NCI-H1436 (cell line): Measurements from ENCODE around the gene CELF6.

ENCODE experiments used
- DNase-seq: peaks from one replicate; lab custom pipeline; 2025; lab: John Stamatoyannopoulos, UW

The CELF6 gene

GRCh38 chr15:72271895-72272212, 48.1 kb downstream of the CELF6 start:
- DNase-seq, result no peak

- DNase-seq, result no peak
These were observed 48.7 kb downstream of the CELF6 start for GRCh38 chr15:72271221-72271620.

GRCh38 chr15:72269739-72270138, 50.2 kb downstream of the CELF6 start:
- no peak for DNase-seq

GRCh38 chr15:72265031-72265430, 54.9 kb downstream of the CELF6 start:
- DNase-seq, result no peak

GRCh38 chr15:72252663-72253299, 67.2 kb downstream of the CELF6 start:
- DNase-seq, result no peak

GRCh38 chr15:72249142-72249810, 70.7 kb downstream of the CELF6 start:
- DNase-seq, result no peak

DNA sequence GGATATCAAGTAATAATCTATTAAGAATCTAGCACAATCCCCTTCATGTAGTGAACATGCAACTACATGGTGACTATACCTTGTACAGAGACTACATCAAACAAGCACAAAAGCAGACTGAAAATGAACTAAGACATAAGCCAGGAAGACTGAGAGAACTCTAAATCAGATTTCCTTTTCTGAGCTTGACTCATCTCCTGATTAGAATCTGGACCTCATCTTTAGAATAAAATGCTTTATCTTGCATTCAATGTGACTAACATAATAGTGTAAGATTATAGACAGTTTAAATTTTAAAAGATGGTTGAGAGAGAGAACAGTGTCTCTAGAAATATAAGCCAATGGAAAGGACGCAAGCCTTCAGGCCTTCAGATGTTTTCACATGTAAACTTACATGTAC, 71.4 kb downstream of the CELF6 start:
- no peak for DNase-seq

DNA sequence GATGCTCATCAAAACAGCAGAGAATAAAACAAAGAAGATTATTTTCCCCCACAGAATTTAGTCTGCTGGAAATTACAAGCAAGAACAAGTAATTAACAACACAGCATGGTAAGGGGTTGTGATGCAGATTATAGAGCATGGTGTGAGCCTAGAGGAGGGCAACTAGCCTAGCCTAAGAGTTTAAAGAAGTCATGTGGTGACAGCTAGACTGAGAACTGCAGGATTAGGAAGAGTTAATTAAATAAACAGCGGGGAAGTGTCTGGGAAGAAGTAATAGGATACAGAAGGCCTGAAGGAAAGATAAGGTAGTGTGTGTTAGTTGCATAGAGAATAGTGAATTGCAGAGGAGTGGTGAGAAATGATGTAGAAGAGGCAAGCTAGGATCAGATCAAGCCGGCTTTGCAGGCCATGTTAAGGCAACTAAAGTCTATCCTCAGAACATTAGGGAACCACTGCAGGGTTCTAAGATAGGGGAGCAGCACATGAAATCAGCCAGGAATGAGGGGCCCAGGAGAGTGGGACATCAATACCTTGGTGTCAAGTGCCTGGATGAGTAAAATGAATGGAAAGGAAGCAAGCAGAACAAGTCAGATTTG, 77.1 kb downstream of the CELF6 start:
- no peak for DNase-seq

DNA sequence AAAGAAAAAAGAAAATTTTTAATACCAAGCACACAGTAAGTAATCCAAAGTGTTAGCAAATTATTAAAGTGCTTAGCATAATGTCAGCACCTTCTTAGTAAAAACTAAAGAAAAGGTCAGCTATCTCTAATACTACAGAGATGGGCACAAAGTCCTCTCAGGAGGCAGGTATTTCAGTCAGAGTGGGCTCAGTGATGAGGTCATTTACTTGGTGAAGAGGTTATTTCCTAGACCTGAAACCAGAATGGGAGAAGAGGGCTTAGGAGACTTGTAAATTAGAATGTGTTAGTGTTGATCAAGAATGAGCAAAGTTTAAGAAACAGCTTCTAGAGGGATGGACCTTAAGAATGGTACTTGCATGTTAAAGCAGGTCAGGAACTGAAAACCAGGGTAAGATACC, 80.3 kb downstream of the CELF6 start:
- no peak for DNase-seq

DNA sequence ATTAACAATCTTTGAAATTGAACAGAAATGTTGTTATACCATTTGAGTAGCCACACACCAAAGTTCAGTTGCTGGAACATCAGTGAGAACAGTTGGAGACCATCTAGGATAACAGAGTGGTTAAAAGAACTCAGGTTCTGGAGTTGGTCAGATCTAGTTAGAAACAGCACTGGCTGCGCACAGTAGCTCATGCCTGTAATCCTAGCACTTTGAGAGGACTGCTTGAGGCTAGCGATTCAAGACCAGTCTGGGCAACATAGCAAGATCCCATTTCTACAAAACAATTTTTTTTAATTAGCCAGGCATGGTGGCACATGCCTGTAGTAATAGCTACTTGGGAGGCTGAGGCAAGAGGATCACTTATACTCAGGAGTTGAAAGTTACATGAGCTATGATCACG, 81.4 kb downstream of the CELF6 start:
- no peak for DNase-seq

- no peak for DNase-seq
These were observed 82.1 kb downstream of the CELF6 start for GRCh38 chr15:72237853-72238224.

- DNase-seq, result no peak
These were observed 82.7 kb downstream of the CELF6 start for GRCh38 chr15:72237029-72237852.

DNA sequence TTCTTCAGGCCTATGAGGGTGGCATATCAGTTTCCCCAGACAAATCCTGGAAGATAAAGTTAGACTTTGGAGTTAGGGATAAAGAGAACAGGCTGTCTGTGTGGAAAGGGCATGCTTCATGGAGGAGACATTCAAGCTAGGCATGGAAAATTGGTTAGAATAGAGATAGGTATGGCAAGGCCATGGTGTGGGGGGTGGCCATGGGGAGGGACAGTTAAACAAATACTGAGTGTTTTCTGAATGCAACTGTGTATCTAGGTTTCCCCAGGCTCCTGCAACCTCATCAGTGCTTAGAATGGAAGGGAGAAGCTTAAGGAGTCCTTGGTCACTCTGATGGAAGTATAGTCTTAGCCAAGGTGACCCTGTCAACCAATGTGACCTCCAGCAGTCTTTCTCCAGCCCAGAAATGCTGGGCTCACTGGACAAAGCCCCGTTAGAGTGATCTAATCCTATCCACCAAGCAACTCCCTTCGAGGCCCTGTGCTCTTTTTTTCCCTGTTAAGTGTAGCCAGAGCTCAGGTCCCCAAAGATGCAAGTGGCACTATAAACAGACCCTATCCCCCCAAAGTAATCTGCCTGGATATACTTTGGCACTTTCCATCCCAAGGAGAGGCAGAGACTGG, 83.5 kb downstream of the CELF6 start:
- DNase-seq, result no peak

GRCh38 chr15:72235298-72235697, 84.7 kb downstream of the CELF6 start:
- DNase-seq, result no peak
